Coronary artery (tissue), 2 donors: ENCODE data around the gene PRR13.
"Not testable (repeated sequence)": the region's sequence is repeated elsewhere in the genome, so short reads cannot be mapped to it uniquely, and the experiment has no call there.

Source experiments
- DNase-seq: peaks from one replicate; pipeline ENCODE4 v3.0.0-alpha.2; 2017; ENCODE audit warnings: low spot score
- H3K27ac ChIP-seq, 2 donors: fragments of 200-600 bp; sonication (generic); one replicate each; pipeline ENCODE4 v1.5.1; 2016 to 2019
- H3K4me3 ChIP-seq: fragments of 200-600 bp; sonication (generic); 2 replicates; pipeline ENCODE4 v1.5.1; 2016; ENCODE audit warnings: mild to moderate bottlenecking, moderate library complexity
- CTCF ChIP-seq: fragments of 200-600 bp; sonication (generic); IDR thresholded peaks from one replicate; pipeline ENCODE4 v1.5.1; 2019; ENCODE audit warnings: antibody characterized with exemption

The PRR13 gene

GRCh38 chr12:53428741-53429140, 12.8 kb upstream of the PRR13 start:
- TF ChIP-seq CTCF: no peak
- no peak overlapping the region for H3K27ac ChIP-seq
- DNase-seq: no peak

GRCh38 chr12:53430116-53430515, 11.4 kb upstream of the PRR13 start:
- DNase-seq: no peak
- Histone ChIP-seq H3K4me3 (no peak overlapping the region), H3K27ac (no peak overlapping the region)
- TF ChIP-seq CTCF: no peak

More at GRCh38 chr12:53428741-53429140, 12.8 kb upstream of the PRR13 start:
- H3K4me3 ChIP-seq: no peak overlapping the region

GRCh38 chr12:53431187-53431586, 10.3 kb upstream of the PRR13 start:
- no peak overlapping the region for H3K4me3 ChIP-seq
- no peak for DNase-seq
- H3K27ac ChIP-seq: no peak overlapping the region
- TF ChIP-seq CTCF: no peak

- H3K27ac ChIP-seq, DNase-seq, H3K4me3 ChIP-seq: not testable (repeated sequence)
These were observed 6.2 kb upstream of the PRR13 start for GRCh38 chr12:53435326-53435725.

- not testable (repeated sequence) for H3K27ac ChIP-seq, H3K4me3 ChIP-seq, DNase-seq
These were observed 2.0 kb upstream of the PRR13 start for GRCh38 chr12:53439582-53439981.

GRCh38 chr12:53443955-53444354, 2.4 kb downstream of the PRR13 start:
- Histone ChIP-seq H3K27ac (no peak overlapping the region), H3K4me3 (no peak overlapping the region)
- no peak for DNase-seq
- no peak for TF ChIP-seq CTCF

- H3K4me3 ChIP-seq, H3K27ac ChIP-seq, DNase-seq: not testable (repeated sequence)
These were observed 3.2 kb downstream of the PRR13 start for GRCh38 chr12:53444593-53445325.

- Histone ChIP-seq H3K4me3 (no peak overlapping the region), H3K27ac (no peak overlapping the region)
- no peak for DNase-seq
- no peak for TF ChIP-seq CTCF
These were observed 9.4 kb downstream of the PRR13 start for GRCh38 chr12:53450936-53451335.

GRCh38 chr12:53451661-53452158, 10.2 kb downstream of the PRR13 start, which contains the start of gene PCBP2:
TSS of gene PCBP2 (plus strand) at chr12:53452102. CDS start at chr12:53454801, 2,699 bp downstream.
- Histone ChIP-seq H3K27ac (peak within 1 kb of the TSS; percentile 87 to 97), H3K4me3 (peak within 1 kb of the TSS; percentile 92)
- TF ChIP-seq CTCF: peak; percentile 79
- peak; percentile 99 for DNase-seq
